ENCODE data around the gene MAGI2.

DNA sequence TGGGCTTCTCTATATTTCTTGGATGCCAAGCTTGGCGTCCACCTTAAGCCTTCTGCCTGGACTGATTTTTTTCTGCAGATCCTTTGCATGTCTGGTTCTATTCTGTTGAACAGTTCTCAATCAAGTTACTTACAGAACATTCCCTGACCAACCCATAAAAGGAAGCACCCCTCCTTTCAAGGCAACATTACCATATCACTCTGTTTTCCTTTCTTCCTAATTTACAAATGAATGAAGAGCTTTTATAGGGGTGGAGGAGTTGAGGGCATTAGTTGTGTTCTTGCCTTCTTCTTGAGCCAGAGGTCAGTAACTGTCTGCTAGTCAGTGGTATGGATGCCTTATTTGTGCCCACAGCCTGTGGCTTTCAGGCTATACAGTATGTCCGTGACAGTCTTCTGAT, 1293.9 kb downstream of the MAGI2 start:
- TF ChIP-seq, protein P1, sequence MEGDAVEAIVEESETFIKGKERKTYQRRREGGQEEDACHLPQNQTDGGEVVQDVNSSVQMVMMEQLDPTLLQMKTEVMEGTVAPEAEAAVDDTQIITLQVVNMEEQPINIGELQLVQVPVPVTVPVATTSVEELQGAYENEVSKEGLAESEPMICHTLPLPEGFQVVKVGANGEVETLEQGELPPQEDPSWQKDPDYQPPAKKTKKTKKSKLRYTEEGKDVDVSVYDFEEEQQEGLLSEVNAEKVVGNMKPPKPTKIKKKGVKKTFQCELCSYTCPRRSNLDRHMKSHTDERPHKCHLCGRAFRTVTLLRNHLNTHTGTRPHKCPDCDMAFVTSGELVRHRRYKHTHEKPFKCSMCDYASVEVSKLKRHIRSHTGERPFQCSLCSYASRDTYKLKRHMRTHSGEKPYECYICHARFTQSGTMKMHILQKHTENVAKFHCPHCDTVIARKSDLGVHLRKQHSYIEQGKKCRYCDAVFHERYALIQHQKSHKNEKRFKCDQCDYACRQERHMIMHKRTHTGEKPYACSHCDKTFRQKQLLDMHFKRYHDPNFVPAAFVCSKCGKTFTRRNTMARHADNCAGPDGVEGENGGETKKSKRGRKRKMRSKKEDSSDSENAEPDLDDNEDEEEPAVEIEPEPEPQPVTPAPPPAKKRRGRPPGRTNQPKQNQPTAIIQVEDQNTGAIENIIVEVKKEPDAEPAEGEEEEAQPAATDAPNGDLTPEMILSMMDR (conservative IDR thresholded peaks at IDR 0.05; ENCODE audit: low read depth in 2 of 2) = no peak
- no peak for TF ChIP-seq ZNF331 (CRISPR knock-in tag; IDR thresholded peaks at IDR 0.05; ENCODE audit: low read depth)
